ENCODE measurements around the gene DENND4C.

- no peak for TF ChIP-seq CTCF (tag by site-specific recombination; IDR thresholded peaks at IDR 0.05)
- TF ChIP-seq, protein P1, sequence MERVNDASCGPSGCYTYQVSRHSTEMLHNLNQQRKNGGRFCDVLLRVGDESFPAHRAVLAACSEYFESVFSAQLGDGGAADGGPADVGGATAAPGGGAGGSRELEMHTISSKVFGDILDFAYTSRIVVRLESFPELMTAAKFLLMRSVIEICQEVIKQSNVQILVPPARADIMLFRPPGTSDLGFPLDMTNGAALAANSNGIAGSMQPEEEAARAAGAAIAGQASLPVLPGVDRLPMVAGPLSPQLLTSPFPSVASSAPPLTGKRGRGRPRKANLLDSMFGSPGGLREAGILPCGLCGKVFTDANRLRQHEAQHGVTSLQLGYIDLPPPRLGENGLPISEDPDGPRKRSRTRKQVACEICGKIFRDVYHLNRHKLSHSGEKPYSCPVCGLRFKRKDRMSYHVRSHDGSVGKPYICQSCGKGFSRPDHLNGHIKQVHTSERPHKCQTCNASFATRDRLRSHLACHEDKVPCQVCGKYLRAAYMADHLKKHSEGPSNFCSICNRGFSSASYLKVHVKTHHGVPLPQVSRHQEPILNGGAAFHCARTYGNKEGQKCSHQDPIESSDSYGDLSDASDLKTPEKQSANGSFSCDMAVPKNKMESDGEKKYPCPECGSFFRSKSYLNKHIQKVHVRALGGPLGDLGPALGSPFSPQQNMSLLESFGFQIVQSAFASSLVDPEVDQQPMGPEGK (tag by site-specific recombination; IDR thresholded peaks at IDR 0.05), result no peak
Observed at GRCh38 chr9:19209188-19209587, 21.3 kb upstream of the DENND4C start.
